K562 (cell line): Measurements from ENCODE around the gene CCNL2. TPM values are rescaled to one million over a fixed set of nuclear protein-coding genes. Genes with fewer than 3 reads are reported as not detected.

Source experiments
- AFF1 ChIP-seq, 2 experiments: fragments of 450-650 bp; IDR thresholded peaks; 2 replicates each; pipeline ENCODE4 v1.6.1; 2018; ENCODE audit warnings: mild to moderate bottlenecking in 2 of 2, low read depth in 1 of 2; ENCODE audit not compliant: partially characterized antibody in 2 of 2
- ASH1L ChIP-seq: fragments of 450-650 bp; IDR thresholded peaks from 2 replicates; pipeline ENCODE4 v1.6.1; 2018; ENCODE audit warnings: borderline replicate concordance, mild to moderate bottlenecking, low read depth; ENCODE audit not compliant: partially characterized antibody
- BACH1 ChIP-seq: fragments of 200-800 bp; sonication (Bioruptor generic); IDR thresholded peaks from 2 replicates; pipeline ENCODE4 v1.6.1; 2016; ENCODE audit warnings: missing genetic modification characterization, missing compliant biosample characterization
- BDP1 ChIP-seq: IDR thresholded peaks from 3 replicates; pipeline ENCODE4 v1.6.1; 2011; ENCODE audit not compliant: insufficient read length, insufficient read depth
- CREB3 ChIP-seq: fragments of 450-650 bp; conservative IDR thresholded peaks from 2 replicates; pipeline ENCODE4 v1.6.1; 2016; ENCODE audit warnings: missing genetic modification characterization, low read depth, mild to moderate bottlenecking, missing compliant biosample characterization, moderate library complexity
- FOXM1 ChIP-seq, 2 experiments: fragments of 450-650 bp in 1 of 2; sonication (generic) in 1 of 2; formaldehyde crosslinking in 1 of 2; IDR thresholded peaks; 2 replicates each; pipeline versions ENCODE4 v1.6.1 to v1.9.0; 2017 to 2022; ENCODE audit warnings: low read depth in 2 of 2, mild to moderate bottlenecking in 2 of 2, missing genetic modification reagents in 1 of 2, moderate library complexity in 1 of 2
- KDM1A ChIP-seq, 2 experiments: fragments of 450-650 bp; IDR thresholded peaks; 2 replicates each; pipeline ENCODE4 v1.6.1; 2016; ENCODE audit warnings: mild to moderate bottlenecking in 2 of 2
- KDM4B ChIP-seq, 2 experiments: fragments of 450-650 bp in 1 of 2; sonication (generic) in 1 of 2; IDR thresholded peaks; 2 replicates each; pipeline ENCODE4 v1.6.1; 2016 to 2017; ENCODE audit warnings: borderline replicate concordance in 2 of 2, antibody characterized with exemption in 1 of 2, low read depth in 1 of 2, mild to moderate bottlenecking in 1 of 2
- LCOR ChIP-seq: sonication (generic); formaldehyde crosslinking; IDR thresholded peaks from 2 replicates; pipeline ENCODE4 v1.8.0; 2022; ENCODE audit warnings: mild to moderate bottlenecking, missing genetic modification reagents
- NFIC ChIP-seq: fragments of 450-650 bp; IDR thresholded peaks from 2 replicates; pipeline ENCODE4 v1.6.1; 2017; ENCODE audit warnings: mild to moderate bottlenecking, inconsistent platforms
- NFRKB ChIP-seq: fragments of 450-650 bp; IDR thresholded peaks from 2 replicates; pipeline ENCODE4 v1.6.1; 2016; ENCODE audit warnings: low read depth
- RUNX1 ChIP-seq: sonication (generic); IDR thresholded peaks from 2 replicates; pipeline ENCODE4 v1.6.1; 2016; ENCODE audit warnings: antibody characterized with exemption, low read depth
- TEAD1 ChIP-seq, 2 experiments: fragments of 450-650 bp in 1 of 2; sonication (generic) in 1 of 2; formaldehyde crosslinking; IDR thresholded peaks; 2 replicates each; pipeline versions ENCODE4 v1.4.0 to v1.8.0; 2020 to 2022; ENCODE audit warnings: mild to moderate bottlenecking in 2 of 2, missing genetic modification reagents in 1 of 2
- U2AF1 ChIP-seq: fragments of 200-400 bp; formaldehyde crosslinking; optimal IDR thresholded peaks from 2 replicates; pipeline ENCODE3; 2017; ENCODE audit warnings: mild to moderate bottlenecking, low read depth, low read length, moderate library complexity
- ZNF239 ChIP-seq: fragments of 250-450 bp; sonication (Bioruptor Pico); IDR thresholded peaks from 2 replicates; pipeline ENCODE4 v1.4.0; 2020; ENCODE audit warnings: mild to moderate bottlenecking
- ZNF395 ChIP-seq: fragments of 200-800 bp; sonication (Bioruptor generic); IDR thresholded peaks from 2 replicates; pipeline ENCODE4 v1.6.1; 2017; ENCODE audit warnings: missing genetic modification characterization, missing compliant biosample characterization
- ZNF431 ChIP-seq: sonication (generic); formaldehyde crosslinking; IDR thresholded peaks from 2 replicates; pipeline ENCODE4 v1.8.0; 2022; ENCODE audit warnings: mild to moderate bottlenecking, missing genetic modification reagents
- ZNF444 ChIP-seq: fragments of 250-450 bp; sonication (Bioruptor Pico); IDR thresholded peaks from 2 replicates; pipeline ENCODE4 v1.4.0; 2020; ENCODE audit warnings: mild to moderate bottlenecking, moderate library complexity
- ZNF76 ChIP-seq: fragments of 250-450 bp; sonication (Bioruptor Pico); IDR thresholded peaks from 2 replicates; pipeline ENCODE4 v1.4.0; 2020; ENCODE audit warnings: mild to moderate bottlenecking, moderate library complexity, borderline replicate concordance
- polyA plus RNA-seq, 8 experiments: library from polyadenylated mRNA; depleted of rRNA in 4 of 8; stranded (reverse) in 5 of 8; unstranded in 3 of 8; fragments of >200 nt; fragmentation: Nextera tagmentation in 2 of 8; fragmentation: Illumina TruSeq in 1 of 8; extraction: Ambion mirVana in 2 of 8; extraction: Trizol in 1 of 8; gene quantifications; 2 replicates each; pipeline versions ENCODE4 v1.2.1 to v1.2.3, GENCODE V29; 2011 to 2014; ENCODE audit warnings: inconsistent platforms in 1 of 8, missing spikeins in 1 of 8
- total RNA-seq, 7 experiments: library from RNA; depleted of rRNA in 6 of 7; stranded (reverse); fragments of >200 nt in 6 of 7; fragmentation: Illumina TruSeq in 2 of 7; extraction: Trizol in 2 of 7; gene quantifications; 2 replicates each; pipeline versions ENCODE4 v1.2.1 to v1.2.3, GENCODE V29; 2011 to 2021; ENCODE audit warnings: low replicate concordance in 1 of 7

Gene CCNL2
- total and polyA plus RNA-seq, 9 of the 15 experiments (the other 6 are each of a cell fraction or from before 2014, with no cell fraction given): 2.8 to 287 (median 94.5) TPM

- TF ChIP-seq AFF1 (IDR thresholded peaks at IDR 0.05; ENCODE audit: low read depth in 1 of 2, partially characterized antibody in 2 of 2) (peak in 1 of 2 experiments; percentile 91), LCOR (CRISPR knock-in tag) (peak; percentile 95), ZNF395 (peak; percentile 75; the same call in 1 of the 2 replicates), ZNF431 (CRISPR knock-in tag) (0 out of 2 replicates have a peak, but pooled peaks have one; percentile 40), ZNF239 (CRISPR knock-in tag) (peak; percentile 75), U2AF1 (peak; percentile 100), CREB3 (tag) (peak; percentile 86), KDM4B (IDR thresholded peaks at IDR 0.05; ENCODE audit: borderline replicate concordance in 2 of 2, low read depth in 1 of 2) (peak in 1 of 2 experiments; percentile 96; a peak in 2 of 4 replicates), ZNF444 (CRISPR knock-in tag) (no peak), FOXM1 (IDR thresholded peaks at IDR 0.05; ENCODE audit: low read depth) (peak; percentile 78), FOXM1 (CRISPR knock-in tag; IDR thresholded peaks at IDR 0.05; ENCODE audit: low read depth) (peak; percentile 19; the same call in 1 of the 2 replicates), KDM1A (IDR thresholded peaks at IDR 0.05) (no peak), BACH1 (tag) (peak; percentile 43; the same call in 1 of the 2 replicates), ZNF76 (CRISPR knock-in tag) (peak; percentile 92; the same call in 1 of the 2 replicates), TEAD1 (CRISPR knock-in tag; IDR thresholded peaks at IDR 0.05) (peak; percentile 84 to 90), NFIC (peak; percentile 84), BDP1 (no peak), RUNX1 (peak; percentile 30; the same call in 1 of the 2 replicates), NFRKB (no peak), ASH1L (peak; percentile 79)
Observed at GRCh38 chr1:1374929-1375662, 24.0 kb downstream of the CCNL2 start, which contains the start of gene AURKAIP1 (continued).
